Bronchial epithelial cell (primary cell): ENCODE data around the gene UBASH3B. TPM values are rescaled to one million over a fixed set of nuclear protein-coding genes. Genes with fewer than 3 reads are reported as not detected.

Experiments used
- DNase-seq: peaks from one replicate; pipeline ENCODE4 v3.0.0-alpha.2; 2010; ENCODE audit warnings: low read depth
- FAIRE-seq: peaks from 2 replicates; lab custom pipeline; 2011; peaks lifted over from hg19 to GRCh38; lab: Jason Lieb, UNC
- H3K27me3 ChIP-seq: 2 replicates; pipeline ENCODE4 v1.5.1; 2011; ENCODE audit warnings: low read length; ENCODE audit not compliant: control insufficient read depth, insufficient read depth
- H3K36me3 ChIP-seq: 2 replicates; pipeline ENCODE4 v1.5.1; 2011; ENCODE audit warnings: low read length; ENCODE audit not compliant: control insufficient read depth, insufficient read depth
- H3K4me3 ChIP-seq: 2 replicates; pipeline ENCODE4 v1.5.1; 2011; ENCODE audit warnings: mild to moderate bottlenecking, low read depth, low read length, control low read depth
- total RNA-seq: library from RNA; depleted of rRNA; stranded (reverse); fragments of >200 nt; gene quantifications from 2 replicates; pipeline ENCODE4 v1.2.1, GENCODE V29; 2014
- TF ChIP-seq, protein P1 (sequence below): IDR thresholded peaks from 2 replicates; pipeline ENCODE4 v1.5.1; 2011; ENCODE audit warnings: mild to moderate bottlenecking, moderate library complexity, low read length, control low read depth, inconsistent platforms; ENCODE audit not compliant: insufficient read depth, severe bottlenecking

Gene UBASH3B
- total RNA-seq, 1 donor from 2014 or later = 10.0 TPM

DNA sequence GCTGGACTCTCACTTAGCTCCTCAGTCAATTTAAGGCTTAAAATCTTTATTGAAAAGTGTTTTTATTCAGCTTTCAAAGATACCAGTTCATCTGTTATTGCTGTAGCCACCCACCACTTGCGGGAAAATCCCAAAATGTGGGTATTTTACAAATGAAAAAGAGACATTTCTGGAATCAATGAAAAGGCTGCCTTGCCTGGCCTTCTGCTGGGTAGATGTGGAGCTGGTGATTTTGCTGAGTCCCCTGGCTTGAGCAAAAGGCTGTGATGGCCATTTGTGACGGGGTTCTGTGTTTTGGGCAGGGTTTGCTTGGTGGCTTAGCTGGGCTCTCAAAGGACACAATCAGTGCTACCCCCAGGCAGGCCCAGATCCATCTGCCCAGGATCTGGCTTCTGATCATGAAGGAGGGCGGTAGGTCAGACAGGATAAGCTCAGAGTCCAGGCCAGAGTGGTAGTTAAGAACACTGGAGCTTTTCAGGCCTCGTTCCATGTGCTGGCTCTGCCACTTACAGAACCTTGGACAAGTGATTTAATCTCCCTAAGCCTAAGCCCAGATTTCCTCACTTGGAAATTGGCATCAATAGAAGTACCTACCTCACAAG lies 36.1 kb downstream of the UBASH3B start:
- no peak overlapping the region for H3K4me3 ChIP-seq
- H3K27me3 ChIP-seq = no peaks in the 10 kb centered on the region
- TF ChIP-seq, protein P1, sequence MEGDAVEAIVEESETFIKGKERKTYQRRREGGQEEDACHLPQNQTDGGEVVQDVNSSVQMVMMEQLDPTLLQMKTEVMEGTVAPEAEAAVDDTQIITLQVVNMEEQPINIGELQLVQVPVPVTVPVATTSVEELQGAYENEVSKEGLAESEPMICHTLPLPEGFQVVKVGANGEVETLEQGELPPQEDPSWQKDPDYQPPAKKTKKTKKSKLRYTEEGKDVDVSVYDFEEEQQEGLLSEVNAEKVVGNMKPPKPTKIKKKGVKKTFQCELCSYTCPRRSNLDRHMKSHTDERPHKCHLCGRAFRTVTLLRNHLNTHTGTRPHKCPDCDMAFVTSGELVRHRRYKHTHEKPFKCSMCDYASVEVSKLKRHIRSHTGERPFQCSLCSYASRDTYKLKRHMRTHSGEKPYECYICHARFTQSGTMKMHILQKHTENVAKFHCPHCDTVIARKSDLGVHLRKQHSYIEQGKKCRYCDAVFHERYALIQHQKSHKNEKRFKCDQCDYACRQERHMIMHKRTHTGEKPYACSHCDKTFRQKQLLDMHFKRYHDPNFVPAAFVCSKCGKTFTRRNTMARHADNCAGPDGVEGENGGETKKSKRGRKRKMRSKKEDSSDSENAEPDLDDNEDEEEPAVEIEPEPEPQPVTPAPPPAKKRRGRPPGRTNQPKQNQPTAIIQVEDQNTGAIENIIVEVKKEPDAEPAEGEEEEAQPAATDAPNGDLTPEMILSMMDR = no peak
- no peak for FAIRE-seq
- H3K36me3 ChIP-seq = no peaks in the 10 kb centered on the region
- no peak for DNase-seq

DNA sequence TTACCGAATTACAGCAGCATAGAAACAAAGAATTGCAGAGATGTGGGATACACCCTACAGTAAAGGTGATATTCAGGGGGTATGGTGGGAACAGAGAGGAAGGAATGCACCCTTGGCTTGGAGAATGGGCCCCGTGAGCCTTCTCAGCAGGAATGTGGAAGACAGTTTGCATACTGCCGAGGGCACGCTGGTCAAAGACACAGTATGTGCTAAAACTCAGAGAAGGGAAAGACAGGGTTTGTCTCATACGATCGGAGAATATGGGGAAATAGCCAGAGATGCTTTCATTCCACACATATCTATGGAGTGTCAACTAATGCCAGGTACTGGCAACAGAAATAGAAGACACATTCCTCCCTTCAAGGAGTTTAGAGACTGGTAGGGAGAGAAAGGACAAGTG lies 36.9 kb downstream of the UBASH3B start:
- TF ChIP-seq, protein P1 = no peak
- no peak overlapping the region for H3K4me3 ChIP-seq
- FAIRE-seq (no peak), DNase-seq (no peak)
- H3K36me3 ChIP-seq = no peaks in the 10 kb centered on the region
- H3K27me3 ChIP-seq = no peaks in the 10 kb centered on the region

DNA sequence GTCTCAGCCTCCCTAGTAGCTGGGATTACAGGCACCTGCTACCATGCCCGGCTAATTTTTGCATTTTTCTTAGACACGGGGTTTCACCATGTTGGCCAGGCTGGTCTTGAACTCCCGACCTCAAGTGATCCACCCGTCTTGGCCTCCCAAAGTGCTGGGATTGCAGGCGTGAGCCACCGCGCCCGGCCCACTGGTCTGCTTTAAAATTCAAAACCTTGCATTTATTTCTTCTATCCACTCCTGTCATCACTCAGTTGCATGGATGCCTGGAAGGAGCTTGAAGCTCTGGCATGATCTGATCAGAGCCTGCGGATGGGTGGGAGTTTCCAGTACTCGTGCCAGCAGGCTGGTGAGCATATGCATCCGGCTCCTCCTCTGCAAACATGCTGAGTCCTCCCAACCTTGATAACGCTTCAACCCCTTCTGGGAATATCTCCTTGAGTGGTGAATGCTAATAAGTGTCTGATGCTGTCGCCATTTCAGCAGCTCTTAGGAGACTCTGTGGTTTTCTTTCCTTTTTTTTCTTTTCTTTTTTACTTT lies 39.6 kb downstream of the UBASH3B start:
- no peaks in the 10 kb centered on the region for H3K36me3 ChIP-seq
- no peak overlapping the region for H3K4me3 ChIP-seq
- no peaks in the 10 kb centered on the region for H3K27me3 ChIP-seq
- no peak for FAIRE-seq
- TF ChIP-seq, protein P1 = no peak
- no peak for DNase-seq

DNA sequence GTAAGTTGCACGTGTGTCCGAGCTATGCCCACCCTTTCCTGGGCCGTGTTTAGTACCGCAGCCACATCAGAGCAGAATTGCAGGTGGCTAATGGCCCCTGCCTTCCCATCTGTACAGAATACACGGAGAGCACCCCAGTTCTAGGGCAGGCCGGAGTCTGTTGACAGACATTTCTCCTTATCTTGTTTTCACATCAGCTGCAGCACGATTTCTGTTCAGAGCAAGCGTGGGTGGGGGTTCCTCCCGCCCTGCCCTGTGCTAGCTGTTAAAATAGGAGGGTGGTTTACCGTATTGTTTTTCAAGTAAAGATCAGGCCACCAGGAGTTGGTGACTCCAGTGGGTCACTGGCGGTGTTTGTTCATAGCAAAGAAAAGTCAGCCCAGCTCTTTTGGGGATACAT lies 41.1 kb downstream of the UBASH3B start:
- H3K4me3 ChIP-seq = no peak overlapping the region
- H3K27me3 ChIP-seq = no peaks in the 10 kb centered on the region
- H3K36me3 ChIP-seq = no peaks in the 10 kb centered on the region
- FAIRE-seq = no peak
- DNase-seq = no peak
- TF ChIP-seq, protein P1 = no peak

DNA sequence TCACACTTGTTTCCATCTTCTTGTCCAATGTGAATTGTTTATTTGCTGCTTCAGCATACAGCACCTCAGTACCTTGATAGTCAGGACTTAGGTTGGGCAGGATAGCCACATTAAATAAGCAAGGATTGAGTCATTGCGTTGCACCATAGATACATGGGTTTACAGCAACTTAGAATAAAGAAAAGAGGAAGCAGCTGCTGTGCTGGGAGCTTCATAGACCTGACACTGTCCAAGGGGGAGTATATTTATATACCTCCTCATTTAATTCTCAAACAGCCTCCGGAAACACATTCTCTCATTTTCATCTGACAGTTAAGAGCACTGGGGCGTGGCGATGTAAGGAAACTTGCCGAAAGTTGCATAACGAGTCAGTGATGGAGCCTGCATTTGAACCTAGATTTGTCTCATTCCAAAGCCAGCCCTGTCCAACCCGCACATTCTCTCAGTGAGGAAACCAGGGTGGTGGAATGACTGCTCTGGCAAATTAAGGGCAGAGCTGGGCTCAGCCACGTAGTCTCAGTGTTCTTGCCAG lies 42.2 kb downstream of the UBASH3B start:
- DNase-seq (peak; percentile 81), FAIRE-seq (no peak)
- Histone ChIP-seq H3K36me3 (no peaks in the 10 kb centered on the region), H3K4me3 (no peak overlapping the region), H3K27me3 (no peaks in the 10 kb centered on the region)
- TF ChIP-seq, protein P1 = no peak
